Dermis blood vessel endothelial cell (primary cell): ENCODE results near the gene ASMTL. TPM values are rescaled to one million over a fixed set of nuclear protein-coding genes. Genes with fewer than 3 reads are reported as not detected.

Experiments
- total RNA-seq: library from RNA; depleted of rRNA; stranded (reverse); fragments of >200 nt; gene quantifications from 2 replicates; pipeline ENCODE4 v1.2.3, GENCODE V29; 2014

The ASMTL gene
- total RNA-seq, 1 donor from 2014 or later, result 9.7 TPM

Other genes with a start within 250 kb of the ASMTL start
- not detected in 2 replicates for gene CRLF2, start 240.3 kb downstream of the ASMTL start, total RNA-seq
- gene CSF2RA, start 184.1 kb downstream of the ASMTL start, total RNA-seq, result not detected in 2 replicates
- 23.6 and 64.7 TPM in 2 replicates for gene IL3RA, start 116.1 kb downstream of the ASMTL start, total RNA-seq
- 131 and 195 TPM in 2 replicates for gene SLC25A6, start 60.8 kb downstream of the ASMTL start, total RNA-seq
- 0.17 and 0.79 TPM in 2 replicates for gene P2RY8, start 84.3 kb upstream of the ASMTL start, total RNA-seq
- 33.0 and 36.1 TPM in 2 replicates for gene AKAP17A, start 138.7 kb upstream of the ASMTL start, total RNA-seq
- gene ASMT, start 162.2 kb upstream of the ASMTL start, total RNA-seq, result not detected in 2 replicates